NCI-H1105 (cell line): ENCODE measurements around the gene KIF26B.

Experiments
- DNase-seq: peaks from one replicate; lab custom pipeline; 2025; lab: John Stamatoyannopoulos, UW

Gene KIF26B

DNA sequence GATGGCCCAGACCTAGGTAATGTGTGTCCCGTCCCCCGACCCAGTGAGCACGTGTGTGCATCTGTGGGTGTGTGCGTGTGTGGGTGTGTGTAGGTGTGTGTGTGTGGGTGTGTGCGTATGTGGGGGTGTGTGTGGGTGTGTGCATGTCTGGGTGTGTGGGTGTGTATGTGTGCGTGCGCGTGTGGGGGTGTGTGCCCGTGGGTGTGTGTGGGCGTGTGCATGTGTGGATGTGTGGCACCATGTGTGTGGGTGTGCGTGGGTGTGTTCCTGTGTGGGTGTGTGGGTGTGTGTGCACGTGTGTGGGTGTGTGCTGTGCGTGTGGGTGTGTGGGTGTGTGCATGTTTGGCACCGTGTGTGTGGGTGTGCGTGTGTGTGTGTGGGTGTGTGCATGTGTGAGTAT lies 309.5 kb downstream of the KIF26B start:
- no peak for DNase-seq

DNA sequence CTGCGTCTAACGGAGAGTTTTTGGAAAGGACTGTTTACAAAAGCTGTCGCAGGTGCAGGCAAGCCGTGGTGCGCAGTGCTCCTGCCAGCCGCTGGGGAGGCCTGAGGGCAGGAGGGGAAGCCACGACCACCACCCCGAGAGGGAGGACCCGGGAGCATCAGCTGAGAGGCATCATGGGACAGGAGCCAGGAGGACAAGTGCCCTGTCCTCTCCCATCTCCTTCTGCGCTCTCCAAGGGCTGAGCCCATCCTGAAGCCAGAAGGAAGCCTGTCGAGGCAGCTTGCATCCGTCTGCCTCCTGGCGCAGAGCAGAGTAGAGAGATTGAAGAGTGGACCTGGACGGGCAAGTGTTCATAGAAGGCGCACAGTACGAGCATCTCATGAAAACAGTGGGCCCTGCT lies 310.9 kb downstream of the KIF26B start:
- no peak for DNase-seq

- DNase-seq, result no peak
Measured at GRCh38 chr1:245466261-245466660, 311.5 kb downstream of the KIF26B start.

DNA sequence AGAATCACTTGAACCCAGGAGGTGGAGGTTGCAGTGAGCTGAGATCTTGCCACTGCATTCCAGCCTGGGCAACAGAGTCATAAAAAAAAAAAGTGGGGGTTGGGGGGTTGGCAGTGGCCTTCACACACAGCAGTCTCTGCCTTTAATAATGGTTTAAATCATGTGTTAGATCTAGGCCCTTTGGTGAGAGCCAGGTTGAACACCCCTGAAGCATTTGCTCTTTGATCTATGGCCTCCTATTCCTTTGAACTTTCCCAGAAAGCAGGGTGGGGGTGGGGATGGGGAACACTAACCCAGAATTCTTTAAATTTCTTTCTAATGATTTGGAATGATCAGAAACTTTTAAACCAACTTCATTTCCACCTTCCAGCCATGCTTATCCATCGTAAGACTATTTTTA lies 313.0 kb downstream of the KIF26B start:
- no peak for DNase-seq

DNA sequence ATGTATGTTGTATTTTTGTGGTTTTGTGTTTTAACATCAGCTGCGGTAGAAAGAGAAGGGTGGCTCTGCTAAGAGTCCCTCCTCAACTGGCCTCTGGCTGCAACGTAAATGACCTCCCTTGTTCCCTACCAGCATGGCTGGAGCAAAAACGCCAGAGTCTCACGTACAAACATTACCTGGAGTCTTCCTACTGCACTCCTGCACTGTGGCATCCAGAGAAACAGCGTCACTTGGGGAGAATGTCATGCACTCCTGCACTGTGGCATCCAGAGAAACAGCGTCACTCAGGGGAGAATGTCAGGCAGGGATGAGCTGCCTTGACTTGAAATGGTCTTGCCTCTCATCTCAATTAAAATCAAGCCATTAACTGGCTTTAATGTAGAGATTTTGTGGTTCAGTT lies 314.2 kb downstream of the KIF26B start:
- DNase-seq, result no peak

DNA sequence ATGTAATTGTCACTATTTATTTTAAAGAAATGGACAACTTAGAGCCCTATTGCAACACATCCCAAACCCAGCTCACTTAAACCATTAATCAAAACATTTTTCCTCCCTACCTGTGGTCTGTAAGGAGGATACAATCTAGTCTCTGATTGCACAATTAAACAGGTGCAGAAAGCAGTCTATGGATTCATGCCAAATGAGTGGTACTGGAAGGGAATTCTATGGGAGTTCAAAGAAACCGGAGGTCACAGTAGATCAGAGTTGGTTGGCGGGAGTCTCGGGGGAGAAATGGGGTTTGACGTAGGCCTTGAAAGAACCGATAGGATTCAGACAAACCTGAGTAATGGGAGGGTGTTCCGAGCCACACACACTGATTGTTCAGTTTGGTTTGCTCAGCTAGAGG lies 314.9 kb downstream of the KIF26B start:
- DNase-seq, result peak; percentile 21

DNA sequence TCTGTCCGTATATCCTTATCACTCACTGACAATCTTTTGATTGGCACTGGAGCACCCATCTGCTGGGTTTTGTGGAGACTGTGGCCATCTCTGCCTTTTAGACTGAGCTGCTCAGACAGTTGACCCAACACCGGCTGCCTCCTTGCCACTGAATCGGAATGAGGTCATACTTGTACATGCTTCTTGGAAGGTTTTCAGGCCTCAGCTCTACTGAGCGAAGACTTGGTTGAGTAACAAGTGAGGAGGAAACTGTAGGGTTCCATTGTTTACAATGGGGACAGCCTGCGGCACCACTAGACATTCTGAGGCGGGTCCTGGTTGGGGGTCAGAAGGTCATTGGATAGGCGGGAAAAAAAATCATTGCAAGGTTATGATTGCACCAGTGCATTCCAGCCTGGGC lies 320.3 kb downstream of the KIF26B start:
- DNase-seq, result no peak

DNA sequence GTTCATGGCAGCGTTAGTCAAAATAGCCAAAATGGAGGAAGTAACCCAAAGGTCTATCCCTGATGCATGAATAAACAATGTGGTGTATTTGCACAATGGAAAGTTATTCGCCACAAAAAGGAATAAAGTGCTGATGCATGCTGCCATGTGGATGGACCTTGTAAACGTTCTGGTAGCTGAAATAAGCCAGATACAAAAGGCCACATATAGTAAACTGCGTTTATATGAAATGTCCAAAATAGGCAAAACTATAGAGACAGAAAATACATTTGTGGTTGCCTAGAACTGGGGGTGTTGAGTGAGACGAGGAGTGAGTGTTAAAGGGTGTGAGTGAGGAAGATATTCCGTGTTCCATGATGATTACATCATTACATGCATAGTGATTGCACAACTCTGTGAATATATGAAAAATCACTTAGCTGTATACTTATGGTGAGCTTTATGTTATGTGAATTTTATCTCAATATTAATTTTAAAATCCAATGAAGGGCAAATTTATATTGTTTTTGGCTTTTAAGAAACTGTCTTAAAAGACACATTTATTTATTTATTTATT lies 321.3 kb downstream of the KIF26B start:
- DNase-seq, result no peak

GRCh38 chr1:245477941-245478340 lies 323.2 kb downstream of the KIF26B start:
- DNase-seq, result no peak

DNA sequence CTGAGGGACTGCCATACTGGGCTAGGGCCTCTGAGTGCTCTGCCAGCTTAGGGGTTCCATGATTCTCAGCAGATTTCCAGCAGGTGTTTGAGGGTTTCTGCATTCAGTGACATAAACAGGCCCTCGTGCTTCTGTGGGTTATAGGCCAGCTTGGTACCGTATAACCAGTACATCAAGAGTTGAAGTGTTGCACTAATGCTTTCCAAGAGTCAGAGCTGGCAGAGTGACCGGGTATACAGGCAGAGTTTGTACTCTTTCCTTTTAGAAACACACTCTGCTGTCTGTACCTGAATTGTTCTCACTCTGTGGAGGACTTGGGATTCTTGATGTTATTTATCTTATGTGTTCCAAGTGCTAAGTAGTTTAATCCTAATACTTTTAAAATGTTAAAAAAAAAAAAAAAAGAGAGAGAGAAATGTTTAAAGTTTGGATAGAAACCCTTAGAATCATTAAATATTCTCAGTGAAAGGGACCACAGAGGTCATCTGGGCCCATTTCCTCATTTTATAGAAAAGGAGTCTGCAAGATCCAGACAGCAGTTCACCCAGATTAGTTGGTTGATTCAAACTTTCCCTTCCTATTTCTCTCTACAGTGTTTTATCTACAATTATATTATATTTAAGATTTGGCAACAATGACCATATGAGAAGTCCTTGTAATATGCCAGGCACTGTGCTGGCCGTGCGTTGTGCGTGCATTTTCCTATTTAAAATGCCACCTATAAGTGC lies 325.8 kb downstream of the KIF26B start:
- no peak for DNase-seq

DNA sequence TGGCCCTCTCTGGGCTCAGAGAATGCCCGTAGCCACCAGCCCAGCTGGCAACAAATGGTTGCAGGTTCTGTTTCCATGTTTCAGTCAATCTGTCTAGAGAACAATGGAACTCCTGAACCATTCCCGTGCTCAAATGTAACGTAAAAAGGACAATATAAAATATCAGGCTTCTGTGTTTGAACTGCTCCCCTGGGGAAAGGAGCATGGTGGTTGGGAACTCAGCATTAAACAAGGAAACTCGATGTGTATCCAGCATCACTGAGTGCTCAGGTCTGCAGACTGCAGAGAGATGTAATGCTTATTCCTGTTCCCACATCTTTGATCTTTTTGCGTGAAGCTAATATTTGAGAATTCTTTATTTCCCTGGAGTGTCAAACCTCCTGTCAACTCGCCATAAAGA lies 326.5 kb downstream of the KIF26B start:
- no peak for DNase-seq

GRCh38 chr1:245483247-245483646 lies 328.5 kb downstream of the KIF26B start:
- DNase-seq, result no peak

DNA sequence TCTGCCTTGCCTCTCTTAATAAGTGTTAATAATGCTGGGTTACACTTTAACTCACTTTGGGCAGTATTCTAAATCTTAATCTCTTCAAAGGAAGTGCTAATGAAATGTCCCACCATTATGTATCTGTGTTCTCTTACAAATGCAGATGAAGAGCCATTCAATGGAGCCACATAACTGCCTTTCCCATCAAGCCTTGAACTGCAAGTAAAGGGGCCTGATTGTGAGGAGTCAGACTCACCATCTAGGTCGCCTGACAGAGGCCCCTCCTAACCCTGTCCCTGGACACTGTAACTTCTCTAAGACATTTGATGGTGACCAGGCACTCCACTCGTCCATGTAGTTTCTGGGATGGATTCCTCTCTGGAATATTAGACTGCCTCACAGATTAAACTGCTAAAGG lies 329.4 kb downstream of the KIF26B start:
- no peak for DNase-seq

DNA sequence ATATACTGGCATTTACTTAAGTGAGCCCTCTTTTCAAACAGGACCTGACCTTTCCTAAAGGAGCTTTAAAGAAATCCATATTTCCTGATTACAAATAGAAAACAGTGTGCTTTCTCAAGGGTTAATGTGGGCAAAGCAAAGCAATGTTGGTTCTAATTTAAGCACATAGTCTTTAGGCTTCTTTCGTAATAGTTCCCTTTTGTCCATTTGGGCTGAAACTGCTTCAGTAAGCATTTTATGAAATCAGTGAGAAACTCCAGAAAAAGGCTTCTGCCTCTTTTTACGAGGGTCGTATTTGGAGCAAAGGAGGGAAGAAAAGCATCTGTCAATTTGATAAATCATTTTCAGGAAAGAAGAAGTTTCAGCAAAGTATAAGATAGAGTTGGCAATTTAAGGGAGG lies 331.2 kb downstream of the KIF26B start:
- DNase-seq, result no peak

DNA sequence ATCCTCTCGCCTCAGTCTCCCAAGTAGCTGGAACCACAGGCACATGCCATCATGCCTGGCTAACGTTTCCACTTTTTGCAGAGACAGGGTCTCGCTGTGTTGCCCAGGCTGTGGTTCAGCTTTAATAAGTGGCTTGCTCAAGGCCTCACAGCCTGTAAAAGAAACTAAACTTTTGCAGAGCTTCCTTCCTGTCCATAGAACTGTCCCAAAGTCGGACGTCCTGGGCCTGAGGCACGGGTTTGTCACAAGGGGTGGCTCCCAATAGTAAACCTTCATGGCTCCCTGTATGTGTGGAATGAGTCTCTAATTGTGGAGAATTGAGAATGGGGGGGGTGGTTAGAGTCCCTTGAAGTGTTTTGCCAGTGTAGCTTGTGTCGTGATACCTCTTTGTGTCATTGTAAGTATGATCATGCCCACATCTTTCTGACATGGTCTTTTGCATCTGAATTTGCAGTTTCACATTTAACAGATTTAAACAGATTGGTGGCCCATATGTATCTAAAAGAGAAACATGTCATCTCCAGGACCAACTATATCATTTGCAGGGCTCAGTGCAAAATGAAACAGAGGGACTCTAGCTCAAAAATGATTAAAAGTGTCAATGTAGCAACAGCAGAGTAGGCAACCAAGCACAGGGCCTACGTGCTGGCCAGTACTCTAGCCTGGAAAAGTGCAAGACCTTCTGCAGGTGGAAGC lies 332.1 kb downstream of the KIF26B start:
- no peak for DNase-seq

DNA sequence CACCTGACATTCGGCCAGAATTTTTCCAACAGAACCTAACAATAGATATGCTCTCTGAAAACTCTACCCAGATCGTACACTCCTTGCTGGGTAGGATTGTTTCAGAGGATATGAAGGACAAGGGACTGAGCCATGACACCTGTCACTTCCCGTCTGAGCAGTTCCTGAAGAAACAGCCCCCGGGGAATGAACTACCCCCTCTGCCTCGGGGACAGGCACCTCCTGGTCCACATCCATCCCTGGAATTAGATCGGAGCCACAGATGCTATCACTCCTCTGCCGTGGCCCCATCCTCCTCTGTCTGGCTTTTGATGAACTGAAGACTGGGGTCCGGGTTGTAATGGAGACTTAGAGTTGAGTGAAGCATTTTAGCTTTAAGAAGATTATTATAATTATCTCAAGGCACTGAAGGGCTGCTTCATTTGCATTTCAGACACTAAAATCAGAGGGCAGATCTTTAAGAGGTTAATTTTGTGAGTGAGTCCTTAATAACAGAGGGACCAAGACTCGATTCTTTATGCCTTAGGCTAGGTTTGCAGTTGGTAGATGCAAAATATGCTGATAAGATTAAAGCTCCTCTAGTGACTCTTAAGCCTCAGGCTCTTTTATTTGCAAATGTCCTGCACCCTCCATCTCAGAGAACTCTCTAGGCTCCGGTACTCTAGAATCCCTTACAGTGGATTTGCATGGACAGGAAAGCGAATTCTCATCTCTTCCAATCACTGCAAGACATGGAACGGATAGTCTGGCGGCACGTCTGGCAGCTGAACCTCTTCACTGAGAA lies 333.8 kb downstream of the KIF26B start:
- DNase-seq, result no peak

- DNase-seq, result no peak
Measured at GRCh38 chr1:245489838-245490237, 335.1 kb downstream of the KIF26B start.

GRCh38 chr1:245493029-245493428 lies 338.2 kb downstream of the KIF26B start:
- no peak for DNase-seq

DNA sequence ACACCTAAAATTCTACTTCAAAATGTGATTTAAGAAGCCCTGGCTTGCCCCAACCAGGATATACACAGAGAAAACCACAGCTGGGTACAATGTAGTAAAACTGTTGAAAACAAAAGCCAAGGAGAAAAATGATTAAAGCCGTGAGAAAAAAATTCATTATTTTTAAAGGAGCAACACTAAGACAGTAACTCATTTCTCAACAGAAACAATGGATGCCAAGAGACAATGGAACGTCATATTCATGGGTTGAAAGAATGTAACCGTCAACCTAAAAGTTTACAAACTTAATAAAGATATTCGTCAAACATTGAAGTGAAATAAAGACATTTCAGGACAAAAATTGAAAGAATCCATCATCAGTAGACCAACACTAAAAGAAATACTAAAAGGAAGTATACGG lies 340.9 kb downstream of the KIF26B start:
- no peak for DNase-seq

DNA sequence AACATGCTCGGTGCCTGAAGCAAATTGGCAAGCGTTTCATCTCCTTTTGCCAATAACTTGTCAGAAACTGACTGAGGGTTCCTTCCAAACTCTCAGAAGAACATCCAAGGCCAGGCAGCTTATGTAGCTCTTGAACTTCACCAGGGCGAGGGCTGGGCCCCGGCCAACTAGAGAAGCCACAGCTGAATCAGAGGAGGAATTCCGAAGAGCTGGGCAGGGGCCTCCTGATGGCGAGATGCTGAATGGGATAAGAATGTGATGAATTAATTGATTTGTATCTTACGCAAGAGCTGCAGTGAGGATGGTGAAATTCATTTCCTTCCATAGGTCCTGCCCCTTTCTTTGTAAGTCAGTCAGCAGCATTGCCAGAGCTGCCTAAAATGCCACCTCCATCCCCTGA lies 345.8 kb downstream of the KIF26B start:
- DNase-seq, result no peak

GRCh38 chr1:245501633-245502032 lies 346.8 kb downstream of the KIF26B start:
- DNase-seq, result no peak

- no peak for DNase-seq
Measured at GRCh38 chr1:245503548-245503947, 348.8 kb downstream of the KIF26B start.

GRCh38 chr1:245510144-245510543 lies 355.4 kb downstream of the KIF26B start:
- no peak for DNase-seq
